Measurements from ENCODE around the gene CT55. TPM values are rescaled to one million over a fixed set of nuclear protein-coding genes. Genes with fewer than 3 reads are reported as not detected.

Gene CT55
- polyA plus RNA-seq, 3 donors, result not detected

DNA sequence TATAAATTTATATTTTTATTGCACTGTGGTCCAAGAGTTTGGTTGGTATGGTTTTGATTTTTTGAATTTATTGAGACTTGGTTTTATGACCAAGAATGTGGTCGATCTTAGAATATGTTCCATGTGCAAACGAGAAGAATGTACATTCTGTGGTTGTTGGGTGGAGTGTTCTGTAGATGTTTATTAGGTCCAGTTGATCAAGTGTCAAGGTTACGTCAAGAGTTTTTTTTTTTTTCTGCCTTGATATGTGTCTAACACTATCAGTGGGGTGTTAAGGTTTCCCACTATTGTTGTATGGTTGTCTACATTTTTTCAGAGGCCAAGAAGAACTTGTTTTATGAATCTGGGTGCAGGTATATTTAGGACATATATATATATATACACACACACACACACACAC is 61.6 kb downstream of the CT55 start:
- no peak overlapping the region for H3K9ac ChIP-seq (ENCODE audit: insufficient read depth, low read length, poor library complexity, severe bottlenecking)
- H3K4me1 ChIP-seq (ENCODE audit: control insufficient read depth in 1 of 2, insufficient read depth in 2 of 2, low read length in 2 of 2), result no peaks in the 10 kb centered on the region
- 100% methylated on average over 2 of the region's 3 CpGs for WGBS (ENCODE audit: insufficient coverage)
- no peaks in the 10 kb centered on the region for H3K36me3 ChIP-seq (replicated peaks in 1 of 2; ENCODE audit: control insufficient read depth in 1 of 2, insufficient read depth in 2 of 2, low read length in 2 of 2)
- TF ChIP-seq, protein P1, sequence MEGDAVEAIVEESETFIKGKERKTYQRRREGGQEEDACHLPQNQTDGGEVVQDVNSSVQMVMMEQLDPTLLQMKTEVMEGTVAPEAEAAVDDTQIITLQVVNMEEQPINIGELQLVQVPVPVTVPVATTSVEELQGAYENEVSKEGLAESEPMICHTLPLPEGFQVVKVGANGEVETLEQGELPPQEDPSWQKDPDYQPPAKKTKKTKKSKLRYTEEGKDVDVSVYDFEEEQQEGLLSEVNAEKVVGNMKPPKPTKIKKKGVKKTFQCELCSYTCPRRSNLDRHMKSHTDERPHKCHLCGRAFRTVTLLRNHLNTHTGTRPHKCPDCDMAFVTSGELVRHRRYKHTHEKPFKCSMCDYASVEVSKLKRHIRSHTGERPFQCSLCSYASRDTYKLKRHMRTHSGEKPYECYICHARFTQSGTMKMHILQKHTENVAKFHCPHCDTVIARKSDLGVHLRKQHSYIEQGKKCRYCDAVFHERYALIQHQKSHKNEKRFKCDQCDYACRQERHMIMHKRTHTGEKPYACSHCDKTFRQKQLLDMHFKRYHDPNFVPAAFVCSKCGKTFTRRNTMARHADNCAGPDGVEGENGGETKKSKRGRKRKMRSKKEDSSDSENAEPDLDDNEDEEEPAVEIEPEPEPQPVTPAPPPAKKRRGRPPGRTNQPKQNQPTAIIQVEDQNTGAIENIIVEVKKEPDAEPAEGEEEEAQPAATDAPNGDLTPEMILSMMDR (IDR thresholded peaks at IDR 0.05), result no peak
- no peak overlapping the region for H3K4me2 ChIP-seq (replicated peaks; ENCODE audit: extremely low read depth, low read length, poor library complexity, severe bottlenecking)
- no peak overlapping the region for H3K27ac Mint-ChIP-seq
- no peaks in the 10 kb centered on the region for H3K27me3 ChIP-seq (ENCODE audit: control insufficient read depth in 2 of 2, insufficient read depth in 2 of 2, low read length in 2 of 2)
- no peak overlapping the region for H2AFZ ChIP-seq (ENCODE audit: insufficient read depth, low read depth, low read length, poor library complexity, severe bottlenecking)
- H3K27me3 Mint-ChIP-seq (ENCODE audit: low read depth in 3 of 3), result peaks cover 0 to 19% (median 7%) of the 10 kb centered on the region in 3 donors
- H3K79me2 ChIP-seq (ENCODE audit: insufficient read depth, low read length), result no peaks in the 10 kb centered on the region
- intact Hi-C loops (cut with micrococcal nuclease), result no loop called here
- no peaks in the 10 kb centered on the region for H3K4me1 Mint-ChIP-seq
- H3K9me3 ChIP-seq (replicated peaks in 1 of 2; ENCODE audit: control insufficient read depth in 1 of 2, insufficient read depth in 1 of 2, low read length in 2 of 2), result no peaks in the 10 kb centered on the region
- H3K27ac ChIP-seq (ENCODE audit: low read depth in 1 of 2, low read length in 2 of 2), result no peak overlapping the region
- no peaks in the 10 kb centered on the region for H3K36me3 Mint-ChIP-seq
- no peak overlapping the region for H3K4me3 Mint-ChIP-seq
- no peaks in the 10 kb centered on the region for H4K20me1 ChIP-seq (ENCODE audit: insufficient read depth, low read length)
- peaks cover 0 to 3% (median 0%) of the 10 kb centered on the region in 7 donors for H3K9me3 Mint-ChIP-seq
- H3K4me3 ChIP-seq (replicated peaks in 1 of 3; ENCODE audit: low read depth in 2 of 3, low read length in 3 of 3), result no peak overlapping the region
- DNase-seq, result no peak

Other genes starting within 250 kb of the CT55 start
- under 1 TPM; 0.10 to 0.26 (median 0.15) TPM for gene SMIM10, start 180.4 kb downstream of the CT55 start, polyA plus RNA-seq
- gene RTL8B, start 148.9 kb downstream of the CT55 start, polyA plus RNA-seq, result under 1 TPM; 0.30 to 0.54 (median 0.43) TPM
- gene RTL8C, start 139.0 kb downstream of the CT55 start, polyA plus RNA-seq, result 10 to 100 TPM; 36.9 to 56.1 (median 37.2) TPM
- gene RTL8A, start 119.3 kb downstream of the CT55 start, polyA plus RNA-seq, result 10 to 100 TPM; 19.4 to 25.6 (median 22.4) TPM
- under 1 TPM in 1 of 3 donors, not detected in 2; 0.09 TPM for gene SMIM10L2B, start 72.7 kb downstream of the CT55 start, polyA plus RNA-seq
- gene ETDB, start 50.9 kb downstream of the CT55 start, polyA plus RNA-seq, result not detected
- not detected for gene ETDA, start 80.7 kb upstream of the CT55 start, polyA plus RNA-seq
- gene ETDC, start 138.1 kb upstream of the CT55 start, polyA plus RNA-seq, result not detected
- gene ZNF75D, start 172.7 kb upstream of the CT55 start, polyA plus RNA-seq, result 1 to 10 TPM; 2.7 to 7.2 (median 3.6) TPM
- 1 to 10 TPM in 2 of 3 donors, under 1 TPM in 1; 0.37 to 1.9 (median 1.2) TPM for gene ZNF449, start 173.4 kb upstream of the CT55 start, polyA plus RNA-seq